ENCODE measurements around the gene C10orf95.

C10orf95 gene

DNA sequence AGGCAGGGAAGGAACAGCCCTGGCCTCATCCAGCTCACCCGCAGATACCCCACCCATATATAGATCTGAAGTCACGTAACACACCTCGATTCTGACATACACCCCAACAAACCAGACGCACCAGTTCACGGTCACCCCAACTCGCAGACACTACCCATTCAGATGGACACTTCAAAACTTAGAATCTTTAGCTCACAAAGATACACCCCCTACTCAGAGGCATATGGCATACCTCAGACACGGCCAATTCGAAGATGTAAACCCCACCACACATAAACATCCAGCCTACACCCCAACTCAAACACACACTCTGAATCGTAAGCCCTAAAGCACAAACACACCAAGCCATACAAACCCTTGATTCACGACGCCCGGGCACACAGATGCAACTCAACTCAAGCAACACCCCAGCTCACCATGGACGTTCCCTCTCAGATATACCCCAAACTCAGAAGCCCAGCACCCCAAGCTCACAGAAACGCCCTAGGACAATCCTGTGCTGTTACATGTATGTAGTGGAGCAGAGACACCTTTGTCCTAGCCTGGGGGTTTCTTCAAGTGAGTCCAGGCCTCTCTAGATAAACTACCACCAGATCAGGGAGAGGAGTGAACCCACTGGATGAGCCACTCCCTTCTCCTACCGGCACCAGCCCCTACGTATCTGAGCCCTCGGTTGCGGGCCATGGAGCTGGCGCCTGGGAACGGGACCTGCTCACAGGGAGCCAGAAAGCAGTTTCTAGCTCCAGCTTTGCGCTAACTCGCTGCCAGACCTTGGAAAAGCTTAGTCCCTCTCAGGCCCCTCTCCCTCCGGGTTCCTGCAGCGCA is 41.5 kb downstream of the C10orf95 start:
- Histone ChIP-seq H3K4me3 (replicated peaks; ENCODE audit: low read depth, low read length) (no peak overlapping the region), H3K36me3 (ENCODE audit: control insufficient read depth, insufficient read depth, low read length) (no peaks in the 10 kb centered on the region), H3K27me3 (replicated peaks; ENCODE audit: control insufficient read depth, insufficient read depth, low read length) (peaks cover 6% of the 10 kb centered on the region)
- no peak for DNase-seq (ENCODE audit: extremely low read depth, insufficient read length)
- TF ChIP-seq, protein P1, sequence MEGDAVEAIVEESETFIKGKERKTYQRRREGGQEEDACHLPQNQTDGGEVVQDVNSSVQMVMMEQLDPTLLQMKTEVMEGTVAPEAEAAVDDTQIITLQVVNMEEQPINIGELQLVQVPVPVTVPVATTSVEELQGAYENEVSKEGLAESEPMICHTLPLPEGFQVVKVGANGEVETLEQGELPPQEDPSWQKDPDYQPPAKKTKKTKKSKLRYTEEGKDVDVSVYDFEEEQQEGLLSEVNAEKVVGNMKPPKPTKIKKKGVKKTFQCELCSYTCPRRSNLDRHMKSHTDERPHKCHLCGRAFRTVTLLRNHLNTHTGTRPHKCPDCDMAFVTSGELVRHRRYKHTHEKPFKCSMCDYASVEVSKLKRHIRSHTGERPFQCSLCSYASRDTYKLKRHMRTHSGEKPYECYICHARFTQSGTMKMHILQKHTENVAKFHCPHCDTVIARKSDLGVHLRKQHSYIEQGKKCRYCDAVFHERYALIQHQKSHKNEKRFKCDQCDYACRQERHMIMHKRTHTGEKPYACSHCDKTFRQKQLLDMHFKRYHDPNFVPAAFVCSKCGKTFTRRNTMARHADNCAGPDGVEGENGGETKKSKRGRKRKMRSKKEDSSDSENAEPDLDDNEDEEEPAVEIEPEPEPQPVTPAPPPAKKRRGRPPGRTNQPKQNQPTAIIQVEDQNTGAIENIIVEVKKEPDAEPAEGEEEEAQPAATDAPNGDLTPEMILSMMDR (IDR thresholded peaks at IDR 0.05; ENCODE audit: insufficient read depth, low read length, poor library complexity, severe bottlenecking): no peak

DNA sequence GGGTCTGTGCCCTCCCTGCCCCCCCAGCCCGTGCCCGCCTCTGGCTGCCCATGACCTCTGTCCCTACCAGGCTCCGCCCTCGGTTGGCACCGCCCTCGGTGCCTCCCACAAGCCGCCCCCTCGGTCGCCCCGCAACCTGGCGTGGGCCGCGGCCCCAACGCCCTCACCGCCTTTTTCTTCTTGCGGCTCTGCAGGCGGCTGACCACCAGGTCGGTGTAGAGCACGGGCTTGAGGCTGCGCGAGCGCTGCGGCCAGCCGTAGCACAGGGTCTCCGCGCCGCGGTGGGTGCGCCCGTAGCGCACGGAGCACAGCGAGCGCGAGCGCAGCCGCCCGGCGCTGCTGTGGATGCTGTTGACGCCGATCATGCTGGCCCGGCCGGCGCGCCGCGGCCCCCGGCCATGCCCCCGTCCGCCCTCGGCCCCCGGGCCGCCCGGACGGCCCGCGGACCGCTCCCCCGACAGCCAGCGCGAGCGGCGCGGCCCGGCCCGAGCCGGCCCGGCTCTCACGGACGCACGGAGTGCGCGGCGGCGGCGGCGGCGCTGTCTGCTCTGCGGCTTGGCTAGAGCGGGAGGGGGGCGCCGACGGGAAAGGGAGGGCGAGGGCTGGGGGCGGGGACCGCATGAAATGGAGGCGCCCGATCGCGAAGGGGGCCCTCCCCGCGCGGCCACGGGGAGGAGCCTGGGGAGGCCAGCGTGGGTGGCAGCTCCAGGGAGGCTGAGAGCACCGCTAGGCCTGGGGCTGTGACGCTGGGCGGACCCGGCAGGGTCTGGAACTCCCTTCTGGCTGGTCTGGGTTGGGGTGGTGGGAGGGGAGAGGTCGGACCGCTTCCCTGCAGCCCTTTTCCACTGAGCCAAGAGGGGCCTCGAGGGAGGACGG is 42.4 kb downstream of the C10orf95 start:
- TF ChIP-seq, protein P1 (IDR thresholded peaks at IDR 0.05; ENCODE audit: insufficient read depth, low read length, poor library complexity, severe bottlenecking): no peak
- H3K4me3 ChIP-seq (replicated peaks; ENCODE audit: low read depth, low read length): peak overlapping the region; percentile 49
- peaks cover 6% of the 10 kb centered on the region for H3K27me3 ChIP-seq (replicated peaks; ENCODE audit: control insufficient read depth, insufficient read depth, low read length)
- DNase-seq (ENCODE audit: extremely low read depth, insufficient read length): no peak
- H3K36me3 ChIP-seq (ENCODE audit: control insufficient read depth, insufficient read depth, low read length): no peaks in the 10 kb centered on the region

DNA sequence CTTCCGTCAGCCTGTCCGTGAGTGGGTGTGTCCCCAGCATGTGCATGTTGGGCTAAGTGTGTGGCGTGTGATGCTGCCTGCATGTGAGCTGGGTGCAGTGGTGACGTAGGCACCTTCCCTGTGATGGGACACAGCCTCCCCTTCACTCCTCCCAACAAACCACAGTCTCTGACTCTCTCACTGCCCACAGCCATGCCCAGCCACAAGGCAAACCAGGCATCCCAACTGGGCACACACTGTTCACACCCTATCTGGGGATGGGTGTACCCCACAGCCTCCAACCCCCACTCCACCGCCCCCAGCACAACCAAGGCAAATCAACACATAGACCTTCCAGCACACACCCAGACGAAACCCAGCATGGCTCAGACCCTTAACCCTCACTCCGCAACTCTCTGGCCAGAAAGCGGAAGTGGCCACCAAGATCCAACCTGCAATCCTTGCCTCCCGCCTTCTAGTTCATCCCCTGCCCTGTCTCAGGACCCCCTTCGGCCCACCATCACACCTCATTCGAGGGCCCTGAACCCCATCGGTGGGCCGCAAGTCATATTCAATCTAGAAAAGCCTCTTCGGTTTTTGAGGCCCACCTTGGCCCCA is 43.1 kb downstream of the C10orf95 start:
- Histone ChIP-seq H3K36me3 (ENCODE audit: control insufficient read depth, insufficient read depth, low read length) (peaks cover 4% of the 10 kb centered on the region), H3K4me3 (replicated peaks; ENCODE audit: low read depth, low read length) (no peak overlapping the region), H3K27me3 (replicated peaks; ENCODE audit: control insufficient read depth, insufficient read depth, low read length) (peaks cover 6% of the 10 kb centered on the region)
- DNase-seq (ENCODE audit: extremely low read depth, insufficient read length): no peak
- TF ChIP-seq, protein P1 (IDR thresholded peaks at IDR 0.05; ENCODE audit: insufficient read depth, low read length, poor library complexity, severe bottlenecking): no peak

DNA sequence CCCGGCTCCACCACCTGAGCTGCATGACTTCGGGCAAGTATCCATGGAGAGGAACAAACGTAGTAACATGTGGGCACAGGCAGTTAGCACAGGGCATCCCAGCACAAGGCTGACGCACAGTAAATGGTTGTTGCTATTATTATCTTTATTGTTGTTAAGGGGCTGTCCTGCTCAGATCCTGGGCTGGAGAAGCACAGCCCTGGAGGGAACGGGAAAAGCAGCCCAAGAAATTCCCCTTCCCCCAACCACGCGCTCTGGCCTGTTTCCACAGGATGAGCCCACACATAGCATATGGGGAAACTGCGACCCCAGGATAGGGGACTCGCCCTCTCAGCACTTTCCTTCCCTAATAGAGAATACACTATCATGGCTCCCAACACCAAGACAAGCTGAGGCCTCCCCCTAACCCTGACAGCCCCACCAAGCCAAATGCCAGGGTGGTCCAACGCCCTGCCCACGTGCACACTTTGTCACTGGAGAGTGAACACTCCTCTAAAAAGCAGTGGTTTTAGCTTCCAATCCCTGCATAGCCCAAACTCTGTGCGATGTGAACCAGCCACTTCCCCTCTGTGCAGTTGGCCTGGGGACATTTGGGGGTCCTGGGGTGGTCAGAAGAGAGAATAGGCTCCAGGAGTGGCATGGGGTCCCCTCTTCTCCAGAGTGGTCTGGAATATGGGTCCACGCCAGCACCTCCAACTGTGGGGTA is 43.8 kb downstream of the C10orf95 start:
- Histone ChIP-seq H3K27me3 (replicated peaks; ENCODE audit: control insufficient read depth, insufficient read depth, low read length) (peaks cover 6% of the 10 kb centered on the region), H3K4me3 (replicated peaks; ENCODE audit: low read depth, low read length) (no peak overlapping the region), H3K36me3 (ENCODE audit: control insufficient read depth, insufficient read depth, low read length) (peaks cover 7% of the 10 kb centered on the region)
- TF ChIP-seq, protein P1 (IDR thresholded peaks at IDR 0.05; ENCODE audit: insufficient read depth, low read length, poor library complexity, severe bottlenecking): no peak
- DNase-seq (ENCODE audit: extremely low read depth, insufficient read length): no peak

DNA sequence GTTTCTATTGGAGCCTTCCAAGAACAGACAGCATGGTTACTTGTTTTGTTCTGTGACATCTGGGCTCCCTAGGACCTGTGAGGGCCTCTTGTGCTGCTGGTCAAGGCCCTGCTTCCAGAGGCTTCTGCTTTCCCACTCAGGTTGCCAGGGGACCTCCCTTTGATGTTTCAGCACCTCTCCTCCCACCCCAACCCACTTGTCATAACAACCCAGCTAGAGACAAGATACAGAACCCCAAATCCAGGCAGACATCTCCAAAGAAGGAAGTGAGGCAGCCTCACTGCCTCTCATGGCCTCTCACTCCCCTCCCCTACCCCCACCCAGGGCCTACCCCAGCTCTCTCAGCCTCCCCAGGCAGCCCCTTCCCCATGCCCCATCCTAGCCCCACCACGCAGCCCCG is 44.5 kb downstream of the C10orf95 start:
- Histone ChIP-seq H3K36me3 (ENCODE audit: control insufficient read depth, insufficient read depth, low read length) (peaks cover 13% of the 10 kb centered on the region), H3K27me3 (replicated peaks; ENCODE audit: control insufficient read depth, insufficient read depth, low read length) (peaks cover 6% of the 10 kb centered on the region), H3K4me3 (replicated peaks; ENCODE audit: low read depth, low read length) (no peak overlapping the region)
- TF ChIP-seq, protein P1 (IDR thresholded peaks at IDR 0.05; ENCODE audit: insufficient read depth, low read length, poor library complexity, severe bottlenecking): no peak
- no peak for DNase-seq (ENCODE audit: extremely low read depth, insufficient read length)

All from GM06990 (cell line).